Measurements from ENCODE around the gene EHD4.
A peak's percentile ranks its signal among the peaks of the same experiment; 100 is the strongest.

Gene EHD4

DNA sequence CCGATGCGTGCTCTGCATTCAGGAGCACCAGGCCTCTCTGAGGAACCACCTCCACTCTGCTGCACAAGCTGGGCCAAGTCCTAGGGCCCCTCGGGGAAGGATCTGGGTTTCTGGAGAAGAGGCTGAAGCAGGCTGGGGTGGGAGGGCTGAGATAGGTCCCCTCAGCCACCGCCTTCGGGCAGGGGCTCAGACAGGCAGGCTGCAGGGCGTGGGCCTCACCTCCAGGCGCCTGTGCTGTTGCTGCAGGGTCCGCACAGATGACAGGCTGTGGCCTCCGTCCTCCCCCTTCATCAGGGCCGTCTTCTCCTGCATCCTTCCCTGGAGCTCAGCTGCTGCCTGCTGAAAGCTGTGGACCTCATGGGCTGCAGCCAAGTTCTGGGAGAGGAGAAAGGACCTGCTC is 118.5 kb downstream of the EHD4 start:
- no peak for DNase-seq

DNA sequence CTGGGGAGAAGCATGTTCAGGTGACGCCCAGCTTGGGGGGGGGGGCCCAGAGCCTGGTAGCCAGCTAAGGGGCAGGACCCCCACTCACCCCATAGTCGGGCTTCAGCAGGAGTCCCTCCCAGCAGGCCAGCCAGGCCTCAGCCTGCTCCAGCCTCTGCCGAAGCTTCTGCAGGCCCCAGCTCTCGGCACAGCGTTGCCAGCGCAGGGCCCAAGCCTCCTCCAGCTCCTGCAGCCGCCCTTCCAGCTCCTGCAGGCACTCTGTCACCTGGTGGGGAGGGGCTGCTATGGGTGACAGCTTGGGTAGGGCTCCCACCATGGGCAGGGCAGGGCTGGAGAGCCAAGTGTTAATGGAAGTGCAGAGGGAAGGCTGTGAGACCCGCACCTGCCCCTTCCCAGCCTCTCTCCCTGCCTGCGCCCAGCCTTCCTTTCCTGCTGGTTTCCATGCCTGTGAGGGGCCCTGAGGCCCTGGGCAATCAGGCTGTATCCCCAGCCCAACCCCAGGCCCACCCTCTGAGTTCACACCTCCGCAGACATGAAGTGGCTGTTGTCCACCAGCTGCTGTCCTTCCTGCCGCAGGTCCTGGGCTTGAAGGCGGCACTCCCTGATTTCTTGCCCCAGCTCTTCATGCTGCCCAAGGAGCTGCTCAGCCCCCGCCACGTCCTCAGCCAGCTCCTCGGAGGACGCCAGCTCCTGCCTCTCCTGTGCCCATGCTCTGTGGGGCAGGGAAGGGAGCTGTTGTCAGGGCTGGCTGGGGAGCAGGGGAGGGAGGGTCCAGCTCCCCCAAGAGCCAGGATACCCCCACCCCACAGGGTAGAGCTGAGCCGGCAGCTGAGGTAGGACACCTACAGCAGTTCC is 119.4 kb downstream of the EHD4 start:
- no peak for DNase-seq

DNA sequence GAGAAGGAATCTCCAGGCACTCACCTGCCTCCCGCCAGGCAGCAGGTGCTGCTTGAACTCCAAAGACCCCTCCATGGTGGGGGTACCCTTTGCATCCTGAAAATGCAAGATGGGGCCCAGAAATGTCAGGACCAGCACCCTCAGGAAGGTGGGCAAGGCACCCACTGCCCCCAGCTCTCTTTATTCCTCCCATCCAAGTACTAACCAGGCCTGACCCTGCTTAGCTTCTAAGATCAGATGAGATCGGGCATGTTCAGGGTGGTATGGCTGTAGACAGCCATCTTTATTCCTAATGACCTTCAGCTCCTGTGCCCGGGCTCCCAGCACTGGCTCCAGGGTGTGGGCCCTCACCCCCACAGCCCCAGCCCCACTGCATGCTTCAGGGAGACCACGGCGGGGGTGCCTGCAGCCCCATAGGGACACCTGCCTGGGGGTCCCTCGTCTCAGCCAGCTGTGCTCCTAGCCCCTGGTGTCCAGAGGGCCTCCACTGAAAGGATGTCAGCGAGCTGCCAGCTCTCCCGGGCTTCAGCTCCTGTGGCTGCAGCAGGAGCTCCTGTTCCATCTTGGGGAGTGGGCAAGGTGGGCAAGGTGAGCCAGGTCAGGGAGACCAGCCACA is 120.5 kb downstream of the EHD4 start:
- no peak for DNase-seq

DNA sequence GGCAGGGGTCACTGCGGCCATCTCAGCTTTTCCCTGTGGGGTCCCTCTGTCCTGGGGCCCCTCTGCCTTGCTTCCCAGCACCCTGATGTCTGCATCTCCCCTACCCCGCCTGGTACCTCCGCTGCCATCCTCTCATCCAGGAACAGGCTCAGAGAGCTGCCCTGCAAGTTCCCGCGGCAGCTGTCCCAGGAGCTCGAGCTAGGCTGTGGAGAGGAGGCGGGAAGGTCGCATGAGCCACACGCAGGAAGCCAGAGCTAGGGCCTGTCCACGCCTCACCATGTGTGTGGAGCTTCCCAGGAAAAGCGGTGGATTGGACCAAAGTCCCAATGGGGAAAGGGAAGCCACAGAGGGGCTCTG is 121.2 kb downstream of the EHD4 start:
- DNase-seq = no peak

DNA sequence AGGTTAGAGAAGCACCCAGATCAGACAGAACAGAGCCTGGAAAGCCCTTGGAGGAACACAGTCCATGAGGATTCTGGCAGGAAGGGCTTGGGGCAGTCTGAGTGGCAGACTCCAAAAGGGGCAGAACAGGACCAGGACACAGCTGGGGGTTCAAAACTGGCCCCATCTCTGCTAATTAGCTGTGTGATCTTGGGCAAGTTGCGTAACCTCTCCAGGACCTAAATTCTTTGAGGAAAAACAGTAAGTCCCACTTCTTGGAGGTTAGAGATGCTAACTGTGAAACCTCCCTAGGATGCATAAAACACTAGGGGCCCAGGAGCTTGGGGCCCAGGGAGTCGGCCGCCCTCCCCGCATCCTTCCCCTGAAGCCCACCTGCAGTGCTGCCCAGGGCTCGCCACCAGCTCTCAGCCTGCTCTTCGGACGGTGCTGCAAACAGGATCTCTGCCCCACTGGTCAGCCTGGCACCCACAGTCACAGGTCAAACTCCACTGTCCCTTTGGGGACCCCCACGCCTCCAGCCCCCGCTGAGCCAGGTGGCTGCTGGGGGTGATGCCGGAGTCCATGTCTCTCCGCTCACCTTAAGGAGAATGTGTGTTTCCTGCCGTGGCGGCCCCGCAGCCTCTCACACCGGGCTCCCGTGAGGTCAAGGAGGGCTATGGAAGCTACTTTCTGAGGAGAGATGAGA is 121.7 kb downstream of the EHD4 start:
- DNase-seq = no peak

DNA sequence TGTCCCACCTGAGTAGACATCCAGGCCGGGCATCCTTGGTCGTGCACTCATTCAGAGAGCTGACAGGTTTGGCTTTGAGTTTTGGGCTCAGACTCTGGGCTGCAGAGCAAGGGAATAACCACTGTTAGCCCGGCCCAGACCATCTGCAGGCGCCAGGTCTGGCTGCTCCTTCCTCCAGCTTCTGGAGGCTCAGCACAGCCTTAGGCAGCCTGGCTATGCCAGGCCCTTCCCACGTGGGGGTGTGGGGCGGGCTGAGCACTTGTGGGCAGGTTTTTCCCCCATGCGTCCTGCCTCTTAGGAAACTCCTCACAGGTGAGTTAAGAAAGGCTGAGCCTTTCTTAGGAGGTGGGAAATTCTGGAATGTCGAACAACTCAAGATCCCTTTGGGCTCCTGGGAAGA is 122.5 kb downstream of the EHD4 start:
- DNase-seq = no peak

DNA sequence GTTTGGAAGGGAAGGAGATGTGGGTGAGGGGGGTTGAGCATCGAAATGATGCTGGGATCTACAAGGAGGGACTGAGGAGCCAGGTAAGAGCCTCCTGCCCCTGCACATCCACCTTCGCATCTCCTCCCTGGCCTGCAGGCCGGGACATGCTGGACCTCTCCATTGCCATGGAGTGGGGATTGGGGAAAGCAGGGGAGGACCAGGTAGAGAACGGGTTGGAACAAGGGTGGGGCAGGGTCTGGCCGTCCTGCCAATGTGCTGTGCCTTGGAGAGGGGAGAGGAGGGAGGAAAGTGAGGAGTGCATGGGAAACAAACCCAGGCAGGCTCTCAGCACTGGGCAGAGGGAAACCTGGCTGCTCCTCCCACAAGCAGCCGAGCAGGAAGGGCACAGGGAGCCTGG is 123.2 kb downstream of the EHD4 start:
- no peak for DNase-seq

DNA sequence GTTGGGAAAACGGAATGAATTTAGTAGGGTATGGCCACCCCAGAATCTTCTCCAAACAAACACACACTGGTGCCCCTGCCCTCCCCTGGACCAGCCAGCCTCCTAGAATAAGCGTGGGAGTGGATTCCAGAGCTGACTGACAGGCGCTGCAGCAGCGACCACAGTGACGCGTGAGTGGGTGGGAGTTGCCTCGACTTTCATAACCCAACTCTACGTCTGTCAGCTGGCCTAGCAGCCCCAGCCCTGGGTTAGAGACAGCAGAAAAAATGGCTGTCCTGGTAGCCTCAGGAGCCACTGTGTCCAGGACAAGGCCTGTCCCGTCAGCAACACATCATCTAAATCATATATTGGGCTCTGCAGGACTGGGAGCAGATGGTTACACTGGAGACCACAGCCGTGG is 123.7 kb downstream of the EHD4 start:
- peak; percentile 47 to 61 for DNase-seq

DNA sequence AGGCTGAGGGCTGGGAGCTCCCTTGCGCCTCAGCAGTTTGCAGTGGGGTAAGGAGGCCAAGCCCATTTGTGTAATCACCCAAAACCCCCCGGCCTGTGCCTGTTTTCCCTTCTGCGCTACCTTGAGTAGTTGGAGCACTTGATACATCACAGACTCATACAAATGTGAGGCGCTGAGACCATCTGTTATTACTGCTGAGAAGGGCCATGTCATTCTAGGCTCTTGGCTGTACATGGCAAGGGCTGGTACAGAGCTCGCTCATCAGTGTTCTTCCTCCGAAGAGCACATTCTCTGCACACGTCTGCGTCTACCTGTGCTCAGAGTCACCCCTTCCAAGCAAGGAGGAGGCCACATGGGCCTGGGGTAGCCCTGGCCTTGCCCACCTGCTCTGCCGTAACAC is 124.4 kb downstream of the EHD4 start:
- DNase-seq = no peak

DNA sequence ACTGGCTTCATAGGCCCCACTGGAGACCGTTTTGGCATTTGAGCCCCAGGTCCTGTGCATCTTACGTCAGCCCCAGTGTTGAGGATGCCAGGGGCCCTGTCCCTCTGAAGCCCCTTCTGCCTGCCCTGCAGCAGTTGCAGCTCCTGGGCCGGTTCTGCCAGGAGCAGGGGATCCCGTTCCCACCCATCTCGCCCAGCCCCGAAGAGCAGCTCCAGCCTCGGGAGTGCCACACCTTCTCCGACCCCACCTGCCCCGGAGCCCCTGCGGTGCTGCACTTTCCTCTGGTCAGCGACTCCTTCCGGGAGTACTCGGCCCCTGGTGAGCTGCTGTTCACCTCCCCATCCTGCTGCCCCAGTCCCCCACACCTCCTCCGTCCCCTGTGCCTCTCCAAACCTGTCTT is 125.2 kb downstream of the EHD4 start:
- DNase-seq = no peak

Measured in stimulated activated CD4-positive, alpha-beta T cell treated with anti-CD3 and anti-CD28 coated beads, Interleukin-2, amount 100 ng/mL, for 24 hours (primary cell).